ENCODE measurements around the gene KCNE1.
"Not testable (repeated sequence)": the region's sequence is repeated elsewhere in the genome, so short reads cannot be mapped to it uniquely, and the experiment has no call there.

The KCNE1 gene

GRCh38 chr21:34510148-34511142 lies 1.6 kb downstream of the KCNE1 start:
- no peak for DNase-seq

- DNase-seq, result no peak
These were observed 2.9 kb downstream of the KCNE1 start for GRCh38 chr21:34509151-34509550.

GRCh38 chr21:34504595-34504994 lies 7.4 kb downstream of the KCNE1 start:
- no peak for DNase-seq

GRCh38 chr21:34502480-34503106 lies 9.4 kb downstream of the KCNE1 start:
- DNase-seq, result no peak

- no peak for DNase-seq
These were observed 10.3 kb downstream of the KCNE1 start for GRCh38 chr21:34501716-34502115.

- no peak for DNase-seq
These were observed 11.8 kb downstream of the KCNE1 start for GRCh38 chr21:34500191-34500590.

- no peak for DNase-seq
These were observed 12.9 kb downstream of the KCNE1 start for GRCh38 chr21:34499116-34499515.

GRCh38 chr21:34498623-34499022 lies 13.4 kb downstream of the KCNE1 start:
- DNase-seq, result no peak

- not testable (repeated sequence) for DNase-seq
These were observed 28.2 kb downstream of the KCNE1 start for GRCh38 chr21:34483854-34484253.

- DNase-seq, result not testable (repeated sequence)
These were observed 28.6 kb downstream of the KCNE1 start for GRCh38 chr21:34483435-34483834.

- DNase-seq, result not testable (repeated sequence)
These were observed 44.7 kb downstream of the KCNE1 start for GRCh38 chr21:34467333-34467732.

GRCh38 chr21:34459426-34459825 lies 52.6 kb downstream of the KCNE1 start:
- not testable (repeated sequence) for DNase-seq

GRCh38 chr21:34458266-34458665 lies 53.7 kb downstream of the KCNE1 start:
- not testable (repeated sequence) for DNase-seq

GRCh38 chr21:34456180-34456579 lies 55.8 kb downstream of the KCNE1 start:
- not testable (repeated sequence) for DNase-seq

GRCh38 chr21:34455628-34456027 lies 56.4 kb downstream of the KCNE1 start:
- DNase-seq, result not testable (repeated sequence)

GRCh38 chr21:34447018-34447417 lies 65.0 kb downstream of the KCNE1 start:
- not testable (repeated sequence) for DNase-seq

GRCh38 chr21:34443486-34443885 lies 68.5 kb downstream of the KCNE1 start:
- not testable (repeated sequence) for DNase-seq

GRCh38 chr21:34429710-34430109 lies 82.3 kb downstream of the KCNE1 start:
- not testable (repeated sequence) for DNase-seq

- DNase-seq, result not testable (repeated sequence)
These were observed 83.6 kb downstream of the KCNE1 start for GRCh38 chr21:34428441-34428840.

GRCh38 chr21:34427339-34427738 lies 84.7 kb downstream of the KCNE1 start:
- not testable (repeated sequence) for DNase-seq

GRCh38 chr21:34423805-34424204 lies 88.2 kb downstream of the KCNE1 start, which contains the start of gene SMIM34:
TSS of gene SMIM34 (minus strand) at chr21:34423951. CDS start at chr21:34423839, 112 bp downstream.
- not testable (repeated sequence) for DNase-seq

GRCh38 chr21:34417448-34418077 lies 94.4 kb downstream of the KCNE1 start:
- DNase-seq, result not testable (repeated sequence)

- DNase-seq, result not testable (repeated sequence)
These were observed 104.7 kb downstream of the KCNE1 start for GRCh38 chr21:34407294-34407693.

Data from T1000 (cell line).